Measurements from ENCODE around the gene DNAH11. TPM values are rescaled to one million over a fixed set of nuclear protein-coding genes. Genes with fewer than 3 reads are reported as not detected.

Gene DNAH11
- total and polyA plus RNA-seq, 2 of the 13 experiments (the other 11 are each of a cell fraction or from before 2014, with no cell fraction given): not detected

GRCh38 chr7:21616796-21617436 lies 74.1 kb downstream of the DNAH11 start:
- ATAC-seq: no peak
- Histone ChIP-seq H3K4me3 (replicated peaks in 1 of 3; ENCODE audit: insufficient read depth in 1 of 3, low read depth in 2 of 3, low read length in 3 of 3) (no peak overlapping the region), H3K9me3 (ENCODE audit: low read length) (no peaks in the 10 kb centered on the region), H3K27ac (ENCODE audit: extremely low read length, insufficient read depth, low read length) (no peak overlapping the region), H3K9ac (ENCODE audit: insufficient read depth, low read depth, low read length) (no peak overlapping the region), H3K36me3 (replicated peaks in 1 of 2; ENCODE audit: control insufficient read depth in 1 of 2, insufficient read depth in 2 of 2, low read length in 2 of 2) (no peaks in the 10 kb centered on the region), H4K20me1 (ENCODE audit: insufficient read depth, low read length) (no peaks in the 10 kb centered on the region), H3K4me2 (ENCODE audit: low read depth, low read length) (no peak overlapping the region), H2AFZ (ENCODE audit: low read length) (no peak overlapping the region), H3K4me1 (ENCODE audit: insufficient read depth, low read length) (peaks cover 12% of the 10 kb centered on the region), H3K79me2 (ENCODE audit: insufficient read depth, low read length) (no peaks in the 10 kb centered on the region), H3K27me3 (ENCODE audit: control insufficient read depth in 1 of 2, insufficient read depth in 2 of 2, low read length in 2 of 2) (no peaks in the 10 kb centered on the region)
- in situ Hi-C loops (cut with HindIII; ENCODE audit: extremely low pct_ligation_motif_present, low pct_unique_long_range_greater_than_20kb) (no loop called here), intact Hi-C loops (cut with micrococcal nuclease; ENCODE audit: unreplicated experiment) (no loop called here)
- DNase-seq (ENCODE audit: low spot score): no peak
- BruUV-seq (replicated peaks): no TSS peak
- POLR2A ChIA-PET: no interaction called here
- 14% methylated on average over 7 of the region's 7 CpGs for WGBS (ENCODE audit: low lambda C conversion rate)
- FAIRE-seq: no peak
- CTCF ChIA-PET (ENCODE audit: low intra/inter-chr PET ratio, low total read pairs): no interaction called here
- TF ChIP-seq ZNF816 (CRISPR knock-in tag; IDR thresholded peaks at IDR 0.05; ENCODE audit: borderline replicate concordance) (no peak), SOX5 (CRISPR knock-in tag; IDR thresholded peaks at IDR 0.05; ENCODE audit: borderline replicate concordance) (no peak), ZNF678 (CRISPR knock-in tag; IDR thresholded peaks at IDR 0.05) (no peak), FOXM1 (CRISPR knock-in tag; IDR thresholded peaks at IDR 0.05) (no peak), ZNF747 (CRISPR knock-in tag; IDR thresholded peaks at IDR 0.05; ENCODE audit: borderline replicate concordance) (no peak), ZNF768 (CRISPR knock-in tag; IDR thresholded peaks at IDR 0.05) (no peak), HMGA1 (CRISPR knock-in tag; conservative IDR thresholded peaks at IDR 0.05) (no peak), ZNF549 (CRISPR knock-in tag; IDR thresholded peaks at IDR 0.05) (no peak), RORA (CRISPR knock-in tag; IDR thresholded peaks at IDR 0.05) (no peak), NR3C1 (CRISPR knock-in tag; IDR thresholded peaks at IDR 0.05) (no peak), ZFP36L1 (CRISPR knock-in tag; IDR thresholded peaks at IDR 0.05) (no peak), ESRRA (CRISPR knock-in tag; IDR thresholded peaks at IDR 0.05; ENCODE audit: low read depth) (no peak), HNRNPUL1 (IDR thresholded peaks at IDR 0.05; ENCODE audit: low read depth, low read length) (no peak)
- TF ChIP-seq, protein P1, sequence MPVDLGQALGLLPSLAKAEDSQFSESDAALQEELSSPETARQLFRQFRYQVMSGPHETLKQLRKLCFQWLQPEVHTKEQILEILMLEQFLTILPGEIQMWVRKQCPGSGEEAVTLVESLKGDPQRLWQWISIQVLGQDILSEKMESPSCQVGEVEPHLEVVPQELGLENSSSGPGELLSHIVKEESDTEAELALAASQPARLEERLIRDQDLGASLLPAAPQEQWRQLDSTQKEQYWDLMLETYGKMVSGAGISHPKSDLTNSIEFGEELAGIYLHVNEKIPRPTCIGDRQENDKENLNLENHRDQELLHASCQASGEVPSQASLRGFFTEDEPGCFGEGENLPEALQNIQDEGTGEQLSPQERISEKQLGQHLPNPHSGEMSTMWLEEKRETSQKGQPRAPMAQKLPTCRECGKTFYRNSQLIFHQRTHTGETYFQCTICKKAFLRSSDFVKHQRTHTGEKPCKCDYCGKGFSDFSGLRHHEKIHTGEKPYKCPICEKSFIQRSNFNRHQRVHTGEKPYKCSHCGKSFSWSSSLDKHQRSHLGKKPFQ (CRISPR knock-in tag; IDR thresholded peaks at IDR 0.05; ENCODE audit: insufficient replicate concordance): no peak
- TF ChIP-seq, protein P2, sequence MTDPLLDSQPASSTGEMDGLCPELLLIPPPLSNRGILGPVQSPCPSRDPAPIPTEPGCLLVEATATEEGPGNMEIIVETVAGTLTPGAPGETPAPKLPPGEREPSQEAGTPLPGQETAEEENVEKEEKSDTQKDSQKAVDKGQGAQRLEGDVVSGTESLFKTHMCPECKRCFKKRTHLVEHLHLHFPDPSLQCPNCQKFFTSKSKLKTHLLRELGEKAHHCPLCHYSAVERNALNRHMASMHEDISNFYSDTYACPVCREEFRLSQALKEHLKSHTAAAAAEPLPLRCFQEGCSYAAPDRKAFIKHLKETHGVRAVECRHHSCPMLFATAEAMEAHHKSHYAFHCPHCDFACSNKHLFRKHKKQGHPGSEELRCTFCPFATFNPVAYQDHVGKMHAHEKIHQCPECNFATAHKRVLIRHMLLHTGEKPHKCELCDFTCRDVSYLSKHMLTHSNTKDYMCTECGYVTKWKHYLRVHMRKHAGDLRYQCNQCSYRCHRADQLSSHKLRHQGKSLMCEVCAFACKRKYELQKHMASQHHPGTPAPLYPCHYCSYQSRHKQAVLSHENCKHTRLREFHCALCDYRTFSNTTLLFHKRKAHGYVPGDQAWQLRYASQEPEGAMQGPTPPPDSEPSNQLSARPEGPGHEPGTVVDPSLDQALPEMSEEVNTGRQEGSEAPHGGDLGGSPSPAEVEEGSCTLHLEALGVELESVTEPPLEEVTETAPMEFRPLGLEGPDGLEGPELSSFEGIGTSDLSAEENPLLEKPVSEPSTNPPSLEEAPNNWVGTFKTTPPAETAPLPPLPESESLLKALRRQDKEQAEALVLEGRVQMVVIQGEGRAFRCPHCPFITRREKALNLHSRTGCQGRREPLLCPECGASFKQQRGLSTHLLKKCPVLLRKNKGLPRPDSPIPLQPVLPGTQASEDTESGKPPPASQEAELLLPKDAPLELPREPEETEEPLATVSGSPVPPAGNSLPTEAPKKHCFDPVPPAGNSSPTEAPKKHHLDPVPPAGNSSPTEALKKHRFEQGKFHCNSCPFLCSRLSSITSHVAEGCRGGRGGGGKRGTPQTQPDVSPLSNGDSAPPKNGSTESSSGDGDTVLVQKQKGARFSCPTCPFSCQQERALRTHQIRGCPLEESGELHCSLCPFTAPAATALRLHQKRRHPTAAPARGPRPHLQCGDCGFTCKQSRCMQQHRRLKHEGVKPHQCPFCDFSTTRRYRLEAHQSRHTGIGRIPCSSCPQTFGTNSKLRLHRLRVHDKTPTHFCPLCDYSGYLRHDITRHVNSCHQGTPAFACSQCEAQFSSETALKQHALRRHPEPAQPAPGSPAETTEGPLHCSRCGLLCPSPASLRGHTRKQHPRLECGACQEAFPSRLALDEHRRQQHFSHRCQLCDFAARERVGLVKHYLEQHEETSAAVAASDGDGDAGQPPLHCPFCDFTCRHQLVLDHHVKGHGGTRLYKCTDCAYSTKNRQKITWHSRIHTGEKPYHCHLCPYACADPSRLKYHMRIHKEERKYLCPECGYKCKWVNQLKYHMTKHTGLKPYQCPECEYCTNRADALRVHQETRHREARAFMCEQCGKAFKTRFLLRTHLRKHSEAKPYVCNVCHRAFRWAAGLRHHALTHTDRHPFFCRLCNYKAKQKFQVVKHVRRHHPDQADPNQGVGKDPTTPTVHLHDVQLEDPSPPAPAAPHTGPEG (CRISPR knock-in tag; IDR thresholded peaks at IDR 0.05): no peak
- TF ChIP-seq, protein P3, sequence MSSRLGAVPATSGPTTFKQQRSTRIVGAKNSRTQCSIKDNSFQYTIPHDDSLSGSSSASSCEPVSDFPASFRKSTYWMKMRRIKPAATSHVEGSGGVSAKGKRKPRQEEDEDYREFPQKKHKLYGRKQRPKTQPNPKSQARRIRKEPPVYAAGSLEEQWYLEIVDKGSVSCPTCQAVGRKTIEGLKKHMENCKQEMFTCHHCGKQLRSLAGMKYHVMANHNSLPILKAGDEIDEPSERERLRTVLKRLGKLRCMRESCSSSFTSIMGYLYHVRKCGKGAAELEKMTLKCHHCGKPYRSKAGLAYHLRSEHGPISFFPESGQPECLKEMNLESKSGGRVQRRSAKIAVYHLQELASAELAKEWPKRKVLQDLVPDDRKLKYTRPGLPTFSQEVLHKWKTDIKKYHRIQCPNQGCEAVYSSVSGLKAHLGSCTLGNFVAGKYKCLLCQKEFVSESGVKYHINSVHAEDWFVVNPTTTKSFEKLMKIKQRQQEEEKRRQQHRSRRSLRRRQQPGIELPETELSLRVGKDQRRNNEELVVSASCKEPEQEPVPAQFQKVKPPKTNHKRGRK (CRISPR knock-in tag; IDR thresholded peaks at IDR 0.05): no peak
- TF ChIP-seq, protein P4, sequence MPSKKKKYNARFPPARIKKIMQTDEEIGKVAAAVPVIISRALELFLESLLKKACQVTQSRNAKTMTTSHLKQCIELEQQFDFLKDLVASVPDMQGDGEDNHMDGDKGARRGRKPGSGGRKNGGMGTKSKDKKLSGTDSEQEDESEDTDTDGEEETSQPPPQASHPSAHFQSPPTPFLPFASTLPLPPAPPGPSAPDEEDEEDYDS (CRISPR knock-in tag; IDR thresholded peaks at IDR 0.05): no peak

Data from HepG2 (cell line).